Medulla oblongata (tissue), 1 donor: ENCODE measurements around the gene LRP8.
"Not testable (repeated sequence)": the region's sequence is repeated elsewhere in the genome, so short reads cannot be mapped to it uniquely, and the experiment has no call there.

Source experiments
- DNase-seq: peaks from one replicate; pipeline ENCODE4 v3.0.0-alpha.2; 2015; ENCODE audit errors: extremely low spot score

Gene LRP8

GRCh38 chr1:53284224-53285020 is 43.4 kb downstream of the LRP8 start:
- no peak for DNase-seq

DNA sequence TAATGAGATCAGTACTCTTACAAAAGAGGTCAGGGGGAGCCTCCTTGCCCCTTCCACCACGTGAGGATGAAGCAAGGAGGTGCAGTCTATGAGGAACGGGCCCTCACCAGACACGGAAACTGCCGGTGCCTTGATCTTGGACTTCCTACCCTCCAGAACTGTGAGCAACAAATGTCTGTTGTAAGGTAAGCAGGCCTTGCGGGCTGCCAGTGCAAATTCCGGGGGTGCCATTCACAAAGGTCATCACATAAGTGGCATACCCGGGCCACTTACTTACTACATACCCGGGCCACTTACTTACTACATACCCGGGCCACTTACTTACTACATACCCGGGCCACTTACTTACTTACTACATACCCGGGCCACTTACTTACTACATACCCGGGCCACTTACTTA is 44.7 kb downstream of the LRP8 start:
- DNase-seq, result not testable (repeated sequence)

- DNase-seq, result no peak
These were observed 46.7 kb downstream of the LRP8 start for GRCh38 chr1:53281133-53281532.

GRCh38 chr1:53280496-53280895 is 47.4 kb downstream of the LRP8 start:
- DNase-seq, result no peak

DNA sequence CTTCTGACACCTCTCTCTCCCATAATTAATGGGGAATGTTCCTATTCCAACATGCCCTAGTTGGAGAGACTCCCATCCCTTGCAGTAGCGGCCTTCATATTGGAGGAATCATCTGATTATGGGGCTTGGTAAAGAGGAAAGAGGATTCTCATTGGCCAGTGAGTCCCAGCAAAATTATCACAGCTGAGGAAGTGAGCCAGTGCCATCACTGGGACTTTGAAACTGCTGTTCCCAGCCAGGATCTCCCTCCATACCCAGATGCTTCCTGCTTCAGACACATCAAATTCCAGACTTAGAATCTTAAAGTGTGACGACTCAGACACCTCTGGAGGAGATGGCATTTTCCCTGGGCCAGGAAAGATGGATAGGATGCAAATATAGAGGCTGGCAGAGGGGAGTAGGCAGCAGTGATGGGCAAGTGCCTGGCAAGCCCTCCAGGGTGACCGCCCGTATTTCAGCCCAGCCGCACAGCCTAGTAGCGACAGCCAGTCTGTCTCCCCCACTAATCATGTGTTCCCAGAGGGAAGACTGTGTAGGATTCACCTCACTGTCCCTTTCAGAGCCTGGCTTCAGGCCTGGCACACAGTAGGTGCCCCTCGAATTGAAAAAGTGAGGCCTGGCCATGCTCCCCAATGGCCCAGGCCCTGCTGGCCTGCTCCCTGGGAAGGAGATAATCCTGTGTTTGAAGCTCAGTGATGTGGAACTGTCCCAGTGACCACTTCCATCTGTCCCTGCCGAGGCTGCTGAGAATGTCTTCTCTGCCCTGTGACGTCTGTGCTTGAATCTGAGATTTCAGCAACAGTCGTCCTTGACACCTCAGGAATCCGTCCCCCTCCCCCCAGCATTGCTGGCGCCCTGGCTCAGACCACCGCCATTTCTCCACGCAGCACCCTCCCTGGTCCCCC is 48.3 kb downstream of the LRP8 start:
- DNase-seq, result no peak

GRCh38 chr1:53278298-53278725 is 49.6 kb downstream of the LRP8 start:
- peak; percentile 35 for DNase-seq

DNA sequence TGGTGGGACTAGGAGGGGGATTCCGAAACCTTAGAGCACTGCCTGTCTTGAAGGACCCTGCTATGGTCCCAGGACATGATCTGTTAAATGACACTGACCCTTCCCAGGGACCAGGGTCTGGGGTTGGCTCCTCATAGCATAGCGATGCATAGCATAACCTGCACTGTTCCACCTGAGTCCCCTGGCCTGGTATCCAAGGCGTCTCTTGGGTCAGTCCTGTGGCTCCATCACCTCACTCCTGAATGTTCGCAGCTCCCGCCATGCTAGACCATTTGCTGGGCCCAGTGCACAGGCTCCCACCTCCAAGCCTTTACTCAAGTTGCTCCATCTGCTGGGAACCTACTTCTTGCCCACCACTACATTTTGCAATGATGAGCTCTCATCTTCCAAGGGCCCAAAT is 50.5 kb downstream of the LRP8 start:
- no peak for DNase-seq

GRCh38 chr1:53276902-53277281 is 51.0 kb downstream of the LRP8 start:
- DNase-seq, result no peak

DNA sequence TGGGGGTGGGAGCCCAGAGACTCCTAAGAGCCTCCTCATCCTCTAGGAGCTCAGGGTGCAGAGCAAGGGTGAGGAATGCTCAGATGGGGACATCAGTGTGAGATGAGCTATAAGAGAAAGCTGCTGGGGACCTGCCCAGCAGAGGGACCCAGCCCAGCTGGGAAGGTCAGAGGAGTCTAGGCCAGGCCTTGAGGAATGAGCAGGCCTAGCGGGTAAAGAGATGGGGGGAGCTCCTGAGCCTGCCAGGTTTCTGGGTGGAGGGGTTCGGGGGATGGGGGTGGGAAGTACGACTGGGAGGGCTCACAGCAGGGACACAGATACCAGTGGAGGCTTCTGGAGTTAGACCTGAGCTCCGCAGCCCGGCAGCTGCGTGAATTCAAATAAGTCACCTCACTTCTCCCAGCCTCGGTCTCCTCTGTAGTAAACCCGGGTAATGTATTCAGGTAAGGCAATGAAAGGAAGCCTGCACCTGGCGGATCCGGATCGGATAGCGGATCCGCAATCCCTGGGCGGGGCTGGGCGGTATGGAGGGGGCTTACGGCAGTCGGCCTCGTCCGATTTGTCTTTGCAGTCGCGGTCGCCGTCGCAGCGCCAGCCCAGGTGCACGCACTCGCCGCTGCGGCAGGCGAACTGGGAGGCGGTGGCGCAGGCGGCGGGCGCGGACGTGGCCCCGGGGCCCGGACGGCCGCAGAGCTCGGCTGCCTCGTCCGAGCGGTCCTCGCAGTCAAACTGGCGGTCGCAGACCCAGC is 51.5 kb downstream of the LRP8 start:
- no peak for DNase-seq

GRCh38 chr1:53275566-53275965 is 52.3 kb downstream of the LRP8 start:
- no peak for DNase-seq

DNA sequence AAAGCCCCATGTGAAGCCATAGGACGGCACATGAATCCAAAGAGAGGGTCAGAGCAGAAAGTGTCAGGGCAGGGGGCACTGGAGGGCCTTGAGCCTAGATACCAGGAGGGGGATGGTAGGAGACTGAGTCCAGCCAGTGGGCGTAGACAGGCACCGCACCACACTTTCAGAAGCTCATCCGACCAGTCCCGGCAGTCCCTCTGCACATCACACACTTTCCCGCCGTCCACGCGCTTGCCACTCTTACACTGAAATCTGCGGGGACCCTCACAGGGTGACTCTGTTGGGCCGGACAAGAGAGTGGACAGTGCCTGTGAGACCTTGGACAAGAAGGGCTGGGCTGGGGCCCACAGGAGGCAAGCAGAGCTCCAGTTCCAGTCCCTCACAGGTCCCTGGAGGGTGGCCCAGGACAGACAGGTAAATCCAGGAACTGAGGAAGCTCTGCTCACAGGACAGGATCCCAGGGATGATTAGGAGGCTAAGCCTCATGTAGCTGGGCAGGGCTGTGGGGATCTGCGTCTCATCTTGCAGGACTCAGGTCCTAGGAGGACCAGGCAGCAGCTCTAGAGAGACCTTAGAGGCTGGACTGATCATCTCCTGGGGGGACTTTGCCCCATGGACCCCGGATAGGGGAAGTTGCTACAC is 53.2 kb downstream of the LRP8 start:
- no peak for DNase-seq

- no peak for DNase-seq
These were observed 53.8 kb downstream of the LRP8 start for GRCh38 chr1:53274026-53274425.

GRCh38 chr1:53273526-53273925 is 54.3 kb downstream of the LRP8 start:
- no peak for DNase-seq

- no peak for DNase-seq
These were observed 55.5 kb downstream of the LRP8 start for GRCh38 chr1:53272349-53272748.

DNA sequence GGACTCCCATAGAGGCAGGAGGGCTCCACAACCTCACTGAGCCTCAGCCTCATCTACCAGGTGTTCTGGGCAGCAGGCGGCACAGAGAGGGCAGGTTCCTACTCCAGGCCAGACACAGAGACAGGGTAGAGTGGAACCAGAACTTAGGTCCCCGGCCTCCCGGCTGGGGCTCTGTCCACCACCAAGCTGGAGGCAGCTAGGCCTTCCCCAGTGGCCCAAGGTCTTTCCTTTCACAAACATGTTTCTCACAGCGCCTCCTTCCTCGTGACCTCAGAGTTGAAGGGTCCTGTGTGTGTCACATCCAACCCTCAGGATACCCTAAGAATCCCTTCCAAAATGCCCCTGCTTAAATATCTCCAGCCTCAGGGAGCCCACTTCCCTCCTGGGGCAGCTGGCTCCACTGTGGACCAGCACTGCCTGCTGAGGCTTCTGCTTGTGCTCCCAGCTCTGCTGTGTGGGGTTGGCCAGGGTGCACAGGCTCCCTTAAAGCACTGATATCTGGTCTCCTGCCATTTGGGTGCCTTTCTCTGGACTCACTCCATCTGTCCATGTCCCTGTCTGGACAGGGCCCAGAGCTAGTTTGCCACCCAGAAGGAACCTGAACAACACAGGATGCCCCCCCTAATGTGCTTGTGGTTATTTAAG is 56.3 kb downstream of the LRP8 start:
- DNase-seq, result no peak

- no peak for DNase-seq
These were observed 57.0 kb downstream of the LRP8 start for GRCh38 chr1:53270873-53271272.

DNA sequence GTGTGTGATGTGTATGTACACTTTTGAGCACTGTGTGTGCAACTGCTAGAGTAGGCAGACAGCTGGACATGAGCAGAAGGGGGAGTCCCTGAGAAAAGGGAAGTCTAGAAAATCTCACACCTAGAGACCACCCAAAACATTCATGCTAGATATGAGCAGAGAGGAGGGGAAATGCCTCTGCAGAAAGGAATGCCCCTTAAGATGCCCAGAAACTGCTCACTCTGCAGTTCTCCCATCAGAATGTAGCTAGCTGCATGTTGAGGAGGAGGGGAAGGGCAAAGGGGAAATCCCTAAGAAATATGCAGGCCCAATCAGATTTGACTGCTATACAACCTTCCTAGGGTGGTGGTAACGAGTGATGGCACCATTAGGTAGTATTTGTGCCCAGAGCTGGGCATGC is 57.8 kb downstream of the LRP8 start:
- no peak for DNase-seq

- DNase-seq, result no peak
These were observed 60.1 kb downstream of the LRP8 start for GRCh38 chr1:53267761-53268160.

DNA sequence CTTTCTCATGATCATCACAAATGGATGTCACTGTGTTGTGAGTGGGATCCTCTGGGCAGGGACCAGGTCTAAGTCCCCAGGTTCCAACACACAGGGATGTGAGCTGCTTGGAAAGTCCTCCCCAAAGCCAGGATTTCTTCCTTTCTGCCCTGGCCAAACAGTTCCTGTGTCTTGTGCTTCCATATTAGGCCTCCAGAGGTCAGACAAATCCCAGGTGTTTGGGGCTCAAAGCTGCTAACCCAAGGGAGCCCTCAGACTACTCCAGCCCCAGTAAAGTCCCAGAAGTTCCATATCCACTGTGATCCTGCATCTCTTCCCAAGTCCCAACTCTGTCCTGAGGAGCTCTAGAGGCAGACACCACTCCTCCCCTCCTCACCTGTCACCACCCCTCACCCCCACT is 61.8 kb downstream of the LRP8 start:
- DNase-seq, result no peak

- DNase-seq, result no peak
These were observed 62.3 kb downstream of the LRP8 start for GRCh38 chr1:53265581-53265980.

DNA sequence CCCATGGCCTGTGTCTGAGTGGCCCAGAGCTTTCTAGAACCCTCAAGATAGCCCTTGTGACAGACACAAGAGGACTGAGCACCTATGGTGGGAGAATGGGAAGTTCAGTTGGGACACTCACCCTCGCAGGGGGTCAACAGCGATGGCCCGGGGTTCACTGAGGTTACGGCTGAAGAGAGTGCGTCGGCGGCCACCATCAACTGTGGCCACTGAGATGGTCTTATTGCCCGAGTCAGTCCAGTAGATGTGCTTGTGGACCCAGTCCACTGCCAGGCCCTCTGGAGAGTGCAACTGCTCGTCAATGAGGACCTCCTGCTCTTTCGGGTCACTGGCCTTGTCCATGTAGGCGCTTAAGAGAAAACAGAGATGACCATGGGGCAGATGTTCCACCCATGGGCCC is 63.8 kb downstream of the LRP8 start:
- no peak for DNase-seq
